ENCODE data around the gene GOLGA5. TPM values are rescaled to one million over a fixed set of nuclear protein-coding genes. Genes with fewer than 3 reads are reported as not detected.
A peak's percentile ranks its signal among the peaks of the same experiment; 100 is the strongest.

Gene GOLGA5
- total and polyA plus RNA-seq, 2 donors (not counting 3 experiments of a cell fraction or from before 2014, with no cell fraction given) = 16.3 to 28.9 TPM

- Histone ChIP-seq H3K27me3 (ENCODE audit: control insufficient read depth in 2 of 2, insufficient read depth in 2 of 2, low read length in 2 of 2) (no peaks in the 10 kb centered on the region), H3K9me3 (replicated peaks; ENCODE audit: control insufficient read depth, insufficient read depth, low read length) (no peaks in the 10 kb centered on the region), H3K9ac (replicated peaks; ENCODE audit: extremely low read depth, insufficient read depth, low read length) (no peak overlapping the region), H3K27ac (ENCODE audit: insufficient read depth, low read depth, low read length) (no peak overlapping the region), H4K20me1 (replicated peaks; ENCODE audit: control insufficient read depth, extremely low read depth, insufficient read depth, low read length) (no peaks in the 10 kb centered on the region), H3K79me2 (ENCODE audit: control insufficient read depth, insufficient read depth, low read length) (no peaks in the 10 kb centered on the region), H3K4me2 (ENCODE audit: insufficient read depth, low read length) (no peak overlapping the region), H3K4me1 (ENCODE audit: control insufficient read depth, extremely low read depth, insufficient read depth, low read length) (no peaks in the 10 kb centered on the region), H3K9me1 (replicated peaks; ENCODE audit: control insufficient read depth, extremely low read depth, insufficient read depth, low read length) (no peaks in the 10 kb centered on the region), H3K4me3 (replicated peaks in 1 of 3; ENCODE audit: insufficient read depth in 1 of 3, low read depth in 1 of 3, low read length in 3 of 3) (no peak overlapping the region), H2AFZ (ENCODE audit: low read depth, low read length) (no peak overlapping the region), H3K36me3 (ENCODE audit: control insufficient read depth in 2 of 2, extremely low read depth in 1 of 2, insufficient read depth in 2 of 2, low read length in 2 of 2) (no peaks in the 10 kb centered on the region)
- DNase-seq (ENCODE audit: low read depth, low spot score) = peak; percentile 96
- TF ChIP-seq MAX (IDR thresholded peaks at IDR 0.05; ENCODE audit: insufficient read depth, insufficient read length) = no peak
- TF ChIP-seq POLR2A (IDR thresholded peaks at IDR 0.05; ENCODE audit: low read depth, low read length) = no peak
- TF ChIP-seq POLR2AphosphoS5 (IDR thresholded peaks at IDR 0.05; ENCODE audit: insufficient read depth, low read depth, low read length) = no peak
- TF ChIP-seq GATA2 (IDR thresholded peaks at IDR 0.05; ENCODE audit: insufficient read depth, insufficient read length, low read depth, low read length) = no peak
- peak; percentile 29 for TF ChIP-seq FOS (IDR thresholded peaks at IDR 0.05; ENCODE audit: borderline replicate concordance, insufficient read depth, low read length)
- no peak for TF ChIP-seq EZH2 (IDR thresholded peaks at IDR 0.05; ENCODE audit: borderline replicate concordance, low read depth, low read length, severe bottlenecking)
- TF ChIP-seq JUN (IDR thresholded peaks at IDR 0.05; ENCODE audit: borderline replicate concordance, insufficient read depth, insufficient read length, low read depth) = peak; percentile 37
- TF ChIP-seq MYC (IDR thresholded peaks at IDR 0.05; ENCODE audit: low read depth, low read length) = no peak
- TF ChIP-seq CTCF (IDR thresholded peaks at IDR 0.05; ENCODE audit: extremely low read depth in 1 of 2, insufficient read depth in 1 of 2, low read depth in 1 of 2, low read length in 2 of 2) = no peak
- FAIRE-seq = peak; percentile 21
- no TSS peak for BruUV-seq (replicated peaks)
- intact Hi-C loops (cut with micrococcal nuclease) (loop anchor here (1.0 kb wide), 1 partner anchor 17 kb away; no protein-coding TSS in a partner anchor), dilution Hi-C loops (cut with MboI; ENCODE audit: extremely low pct_ligation_motif_present, low sequenced_read_pairs) (no loop called here)
- POLR2A ChIA-PET = no interaction called here
- CTCF ChIA-PET = interaction anchor here (1.0 kb wide), 1 partner anchor 17 kb away, joined by 3 read pairs; no protein-coding TSS in a partner anchor
These were observed 72.2 kb downstream of the GOLGA5 start for GRCh38 chr14:92866181-92866752.

Data from endothelial cell of umbilical vein (primary cell).